ENCODE measurements around the gene AGBL2. TPM values are rescaled to one million over a fixed set of nuclear protein-coding genes. Genes with fewer than 3 reads are reported as not detected.

Gene AGBL2
- polyA plus RNA-seq, 1 donor from 2014 or later = not detected

- Histone ChIP-seq H3F3A (ENCODE audit: insufficient read depth, low read length, poor library complexity, severe bottlenecking) (no peaks in the 10 kb centered on the region), H3K9ac (ENCODE audit: low read length) (no peak overlapping the region), H4K20me1 (ENCODE audit: insufficient read depth) (no peaks in the 10 kb centered on the region), H3K9me3 (ENCODE audit: low read length) (no peaks in the 10 kb centered on the region), H3K79me2 (replicated peaks; ENCODE audit: insufficient read depth, low read length) (no peaks in the 10 kb centered on the region), H3K4me2 (ENCODE audit: low read length) (no peak overlapping the region), H3K36me3 (ENCODE audit: insufficient read depth, low read length) (no peaks in the 10 kb centered on the region), H3K27me3 (ENCODE audit: insufficient read depth, low read depth, low read length) (no peaks in the 10 kb centered on the region), H3K4me3 (ENCODE audit: low read length) (no peak overlapping the region), H2AFZ (ENCODE audit: low read depth, low read length) (no peak overlapping the region), H3K27ac (ENCODE audit: low read length) (no peak overlapping the region), H3K9me2 (ENCODE audit: insufficient read depth, low read length) (no peaks in the 10 kb centered on the region)
- TF ChIP-seq SMC3 (conservative IDR thresholded peaks at IDR 0.05; ENCODE audit: poor library complexity) (no peak), RAD21 (conservative IDR thresholded peaks at IDR 0.05) (no peak), TAF1 (IDR thresholded peaks at IDR 0.05; ENCODE audit: low read depth) (no peak), POLR2AphosphoS5 (IDR thresholded peaks at IDR 0.05) (no peak), EP300 (conservative IDR thresholded peaks at IDR 0.05; ENCODE audit: poor library complexity, severe bottlenecking) (no peak), EZH2 (IDR thresholded peaks at IDR 0.05; ENCODE audit: borderline replicate concordance, insufficient read depth, low read length, poor library complexity, severe bottlenecking) (no peak), MXI1 (conservative IDR thresholded peaks at IDR 0.05; ENCODE audit: poor library complexity, severe bottlenecking) (no peak)
- TF ChIP-seq, protein P1, sequence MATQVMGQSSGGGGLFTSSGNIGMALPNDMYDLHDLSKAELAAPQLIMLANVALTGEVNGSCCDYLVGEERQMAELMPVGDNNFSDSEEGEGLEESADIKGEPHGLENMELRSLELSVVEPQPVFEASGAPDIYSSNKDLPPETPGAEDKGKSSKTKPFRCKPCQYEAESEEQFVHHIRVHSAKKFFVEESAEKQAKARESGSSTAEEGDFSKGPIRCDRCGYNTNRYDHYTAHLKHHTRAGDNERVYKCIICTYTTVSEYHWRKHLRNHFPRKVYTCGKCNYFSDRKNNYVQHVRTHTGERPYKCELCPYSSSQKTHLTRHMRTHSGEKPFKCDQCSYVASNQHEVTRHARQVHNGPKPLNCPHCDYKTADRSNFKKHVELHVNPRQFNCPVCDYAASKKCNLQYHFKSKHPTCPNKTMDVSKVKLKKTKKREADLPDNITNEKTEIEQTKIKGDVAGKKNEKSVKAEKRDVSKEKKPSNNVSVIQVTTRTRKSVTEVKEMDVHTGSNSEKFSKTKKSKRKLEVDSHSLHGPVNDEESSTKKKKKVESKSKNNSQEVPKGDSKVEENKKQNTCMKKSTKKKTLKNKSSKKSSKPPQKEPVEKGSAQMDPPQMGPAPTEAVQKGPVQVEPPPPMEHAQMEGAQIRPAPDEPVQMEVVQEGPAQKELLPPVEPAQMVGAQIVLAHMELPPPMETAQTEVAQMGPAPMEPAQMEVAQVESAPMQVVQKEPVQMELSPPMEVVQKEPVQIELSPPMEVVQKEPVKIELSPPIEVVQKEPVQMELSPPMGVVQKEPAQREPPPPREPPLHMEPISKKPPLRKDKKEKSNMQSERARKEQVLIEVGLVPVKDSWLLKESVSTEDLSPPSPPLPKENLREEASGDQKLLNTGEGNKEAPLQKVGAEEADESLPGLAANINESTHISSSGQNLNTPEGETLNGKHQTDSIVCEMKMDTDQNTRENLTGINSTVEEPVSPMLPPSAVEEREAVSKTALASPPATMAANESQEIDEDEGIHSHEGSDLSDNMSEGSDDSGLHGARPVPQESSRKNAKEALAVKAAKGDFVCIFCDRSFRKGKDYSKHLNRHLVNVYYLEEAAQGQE (IDR thresholded peaks at IDR 0.05; ENCODE audit: borderline replicate concordance) = no peak
- TF ChIP-seq, protein P2, sequence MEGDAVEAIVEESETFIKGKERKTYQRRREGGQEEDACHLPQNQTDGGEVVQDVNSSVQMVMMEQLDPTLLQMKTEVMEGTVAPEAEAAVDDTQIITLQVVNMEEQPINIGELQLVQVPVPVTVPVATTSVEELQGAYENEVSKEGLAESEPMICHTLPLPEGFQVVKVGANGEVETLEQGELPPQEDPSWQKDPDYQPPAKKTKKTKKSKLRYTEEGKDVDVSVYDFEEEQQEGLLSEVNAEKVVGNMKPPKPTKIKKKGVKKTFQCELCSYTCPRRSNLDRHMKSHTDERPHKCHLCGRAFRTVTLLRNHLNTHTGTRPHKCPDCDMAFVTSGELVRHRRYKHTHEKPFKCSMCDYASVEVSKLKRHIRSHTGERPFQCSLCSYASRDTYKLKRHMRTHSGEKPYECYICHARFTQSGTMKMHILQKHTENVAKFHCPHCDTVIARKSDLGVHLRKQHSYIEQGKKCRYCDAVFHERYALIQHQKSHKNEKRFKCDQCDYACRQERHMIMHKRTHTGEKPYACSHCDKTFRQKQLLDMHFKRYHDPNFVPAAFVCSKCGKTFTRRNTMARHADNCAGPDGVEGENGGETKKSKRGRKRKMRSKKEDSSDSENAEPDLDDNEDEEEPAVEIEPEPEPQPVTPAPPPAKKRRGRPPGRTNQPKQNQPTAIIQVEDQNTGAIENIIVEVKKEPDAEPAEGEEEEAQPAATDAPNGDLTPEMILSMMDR (IDR thresholded peaks at IDR 0.05; ENCODE audit: poor library complexity, severe bottlenecking) = no peak
Measured at GRCh38 chr11:47726878-47727514, 11.8 kb upstream of the AGBL2 start.

GRCh38 chr11:47726118-47726442 lies 10.9 kb upstream of the AGBL2 start:
- Histone ChIP-seq H3F3A (ENCODE audit: insufficient read depth, low read length, poor library complexity, severe bottlenecking) (no peaks in the 10 kb centered on the region), H3K9me2 (ENCODE audit: insufficient read depth, low read length) (no peaks in the 10 kb centered on the region), H3K4me3 (ENCODE audit: low read length) (no peak overlapping the region), H3K9ac (ENCODE audit: low read length) (no peak overlapping the region), H2AFZ (ENCODE audit: low read depth, low read length) (no peak overlapping the region), H3K4me2 (ENCODE audit: low read length) (no peak overlapping the region), H3K79me2 (replicated peaks; ENCODE audit: insufficient read depth, low read length) (no peaks in the 10 kb centered on the region), H3K27me3 (ENCODE audit: insufficient read depth, low read depth, low read length) (no peaks in the 10 kb centered on the region), H4K20me1 (ENCODE audit: insufficient read depth) (no peaks in the 10 kb centered on the region), H3K36me3 (ENCODE audit: insufficient read depth, low read length) (no peaks in the 10 kb centered on the region), H3K27ac (ENCODE audit: low read length) (no peak overlapping the region), H3K9me3 (ENCODE audit: low read length) (no peaks in the 10 kb centered on the region)
- TF ChIP-seq, protein P2 (IDR thresholded peaks at IDR 0.05; ENCODE audit: poor library complexity, severe bottlenecking) = no peak
- TF ChIP-seq EP300 (conservative IDR thresholded peaks at IDR 0.05; ENCODE audit: poor library complexity, severe bottlenecking) = no peak
- TF ChIP-seq EZH2 (IDR thresholded peaks at IDR 0.05; ENCODE audit: borderline replicate concordance, insufficient read depth, low read length, poor library complexity, severe bottlenecking) = no peak
- no peak for TF ChIP-seq SMC3 (conservative IDR thresholded peaks at IDR 0.05; ENCODE audit: poor library complexity)
- TF ChIP-seq POLR2AphosphoS5 (IDR thresholded peaks at IDR 0.05) = no peak
- no peak for TF ChIP-seq TAF1 (IDR thresholded peaks at IDR 0.05; ENCODE audit: low read depth)
- TF ChIP-seq, protein P1 (IDR thresholded peaks at IDR 0.05; ENCODE audit: borderline replicate concordance) = no peak
- TF ChIP-seq MXI1 (conservative IDR thresholded peaks at IDR 0.05; ENCODE audit: poor library complexity, severe bottlenecking) = no peak
- no peak for TF ChIP-seq RAD21 (conservative IDR thresholded peaks at IDR 0.05)
